Gastrocnemius medialis (tissue), 4 donors: Measurements from ENCODE around the gene EEF1A2.

Experiments
- CTCF ChIP-seq, 5 experiments: fragments of 450-650 bp in 3 of 5; fragments of 200-600 bp in 2 of 5; sonication (generic) in 2 of 5; IDR thresholded peaks in 4 of 5; conservative IDR thresholded peaks in 1 of 5; 1 replicate in 4 of 5; 2 replicates in 1 of 5; pipeline ENCODE4 v1.5.1; 2016 to 2019; ENCODE audit warnings: antibody characterized with exemption in 5 of 5, mild to moderate bottlenecking in 3 of 5, moderate library complexity in 3 of 5
- POLR2A ChIP-seq, 2 donors: fragments of 450-650 bp; IDR thresholded peaks; one replicate each; pipeline ENCODE4 v1.6.1; 2017; ENCODE audit warnings: antibody characterized with exemption in 2 of 2, mild to moderate bottlenecking in 2 of 2, moderate library complexity in 2 of 2

- TF ChIP-seq CTCF (IDR thresholded peaks at IDR 0.05 in 4 of 5, conservative IDR thresholded peaks at IDR 0.05 in 1 of 5) (no peak), POLR2A (IDR thresholded peaks at IDR 0.05) (no peak)
Measured at GRCh38 chr20:63464289-63464635, 34.6 kb downstream of the EEF1A2 start.
